HepG2 (cell line): Measurements from ENCODE around the gene AIF1. TPM values are rescaled to one million over a fixed set of nuclear protein-coding genes. Genes with fewer than 3 reads are reported as not detected.

Source experiments
- ATAC-seq: fragments of 200-7000 bp; cut with Tn5 transposase; 3 replicates; pipeline ENCODE4 v1.9.1; 2020; ENCODE audit warnings: mild to moderate bottlenecking, moderate library complexity
- BruUV-seq: library from RNA; stranded (reverse); fragments of 400-500 nt; replicated peaks from 2 replicates; lab custom pipeline; 2021; lab: Mats Ljungman, UMichigan
- CTCF ChIA-PET: fragments of 300-600 bp; formaldehyde crosslinking; extraction: SDS; loops from one replicate; lab custom pipeline; 2021; ENCODE audit warnings: low total read pairs, inconsistent platforms, low intra/inter-chr PET ratio; lab: Yijun Ruan, JAX
- POLR2A ChIA-PET: fragments of 350-600 bp; sonication (Branson Sonifier 250); formaldehyde crosslinking; loops from one replicate; lab custom pipeline; 2020; ENCODE audit warnings: antibody characterized with exemption, inconsistent platforms; lab: Yijun Ruan, JAX
- DNase-seq: peaks from one replicate; pipeline ENCODE4 v3.0.0-alpha.2; 2015; ENCODE audit warnings: low spot score
- FAIRE-seq: peaks from 3 replicates; lab custom pipeline; 2011; peaks lifted over from hg19 to GRCh38; lab: Jason Lieb, UNC
- H2AFZ ChIP-seq: one replicate; pipeline ENCODE4 v1.6.1; 2011; ENCODE audit warnings: low read length, inconsistent platforms
- H3K27ac ChIP-seq: fragments of 300-600 bp; 3 replicates; pipeline ENCODE4 v1.8.0; 2011; ENCODE audit warnings: mixed run types, mild to moderate bottlenecking, mixed read lengths, low read length, inconsistent platforms; ENCODE audit not compliant: insufficient read depth; ENCODE audit errors: extremely low read length
- H3K27me3 ChIP-seq, 2 experiments: fragments of 200-600 bp in 1 of 2; 2 replicates in 1 of 2; 3 replicates in 1 of 2; pipeline versions ENCODE4 v1.6.0 to v1.8.0; 2011; ENCODE audit warnings: low read length in 2 of 2, mild to moderate bottlenecking in 2 of 2, moderate library complexity in 2 of 2, inconsistent platforms in 1 of 2; ENCODE audit not compliant: insufficient read depth in 2 of 2, control insufficient read depth in 1 of 2
- H3K36me3 ChIP-seq, 2 experiments: fragments of 200-600 bp in 1 of 2; replicated peaks in 1 of 2; 2 replicates in 1 of 2; 3 replicates in 1 of 2; pipeline versions ENCODE4 v1.5.1 to v1.8.0; 2011; ENCODE audit warnings: low read length in 2 of 2, inconsistent platforms in 1 of 2; ENCODE audit not compliant: insufficient read depth in 2 of 2, control insufficient read depth in 1 of 2
- H3K4me1 ChIP-seq: 2 replicates; pipeline ENCODE4 v1.5.1; 2012; ENCODE audit warnings: low read length, inconsistent platforms; ENCODE audit not compliant: insufficient read depth
- H3K4me2 ChIP-seq: 2 replicates; pipeline ENCODE4 v1.6.0; 2011; ENCODE audit warnings: low read depth, low read length, inconsistent platforms
- H3K4me3 ChIP-seq, 3 experiments: fragments of 200-600 bp in 1 of 3; sonication (generic), shearing (Covaris generic) in 1 of 3; replicated peaks in 1 of 3; 2 replicates each; pipeline ENCODE4 v1.5.1; 2011 to 2016; ENCODE audit warnings: low read length in 3 of 3, inconsistent platforms in 2 of 3, low read depth in 2 of 3, mild to moderate bottlenecking in 2 of 3, control low read depth in 1 of 3, mixed read lengths in 1 of 3; ENCODE audit not compliant: insufficient read depth in 1 of 3
- H3K79me2 ChIP-seq: one replicate; pipeline ENCODE4 v1.6.1; 2011; ENCODE audit warnings: low read length, inconsistent platforms; ENCODE audit not compliant: insufficient read depth
- H3K9ac ChIP-seq: 2 replicates; pipeline ENCODE4 v1.6.0; 2011; ENCODE audit warnings: mild to moderate bottlenecking, low read depth, low read length, inconsistent platforms; ENCODE audit not compliant: insufficient read depth
- H3K9me3 ChIP-seq: 2 replicates; pipeline ENCODE4 v1.5.1; 2012; ENCODE audit warnings: mild to moderate bottlenecking, low read length
- H4K20me1 ChIP-seq: 2 replicates; pipeline ENCODE4 v1.6.0; 2011; ENCODE audit warnings: inconsistent platforms, mild to moderate bottlenecking, low read length, moderate library complexity; ENCODE audit not compliant: insufficient read depth
- ARID3A ChIP-seq: IDR thresholded peaks from 2 replicates; pipeline ENCODE4 v1.6.1; 2012; ENCODE audit warnings: low read depth, low read length, improper control_type of control experiment
- KMT2B ChIP-seq: IDR thresholded peaks from 2 replicates; pipeline ENCODE4 v1.6.1; 2016; ENCODE audit warnings: missing genetic modification reagents, missing compliant biosample characterization
- MLLT10 ChIP-seq: sonication (generic); formaldehyde crosslinking; IDR thresholded peaks from 2 replicates; pipeline ENCODE4 v1.4.0; 2020; ENCODE audit warnings: missing genetic modification reagents
- MTERF4 ChIP-seq: sonication (generic); formaldehyde crosslinking; IDR thresholded peaks from 2 replicates; pipeline ENCODE4 v1.8.0; 2023; ENCODE audit warnings: mild to moderate bottlenecking, missing genetic modification reagents
- RBM22 ChIP-seq: fragments of 200-400 bp; formaldehyde crosslinking; optimal IDR thresholded peaks from 2 replicates; pipeline ENCODE3; 2017; ENCODE audit warnings: mild to moderate bottlenecking, low read length, moderate library complexity
- SRF ChIP-seq: IDR thresholded peaks from 2 replicates; pipeline ENCODE4 v1.6.1; 2011; ENCODE audit warnings: mild to moderate bottlenecking, low read depth, low read length, moderate library complexity
- ZNF34 ChIP-seq: sonication (generic); formaldehyde crosslinking; IDR thresholded peaks from 2 replicates; pipeline ENCODE4 v1.4.0; 2020; ENCODE audit warnings: mild to moderate bottlenecking, missing genetic modification reagents, borderline replicate concordance
- ZNF350 ChIP-seq: sonication (generic); formaldehyde crosslinking; IDR thresholded peaks from 2 replicates; pipeline ENCODE4 v1.4.0; 2020; ENCODE audit warnings: mild to moderate bottlenecking, low read depth, missing genetic modification reagents, borderline replicate concordance
- WGBS: methylation state at CpG from one replicate; pipeline ENCODE4 v1.1.6; 2017; ENCODE audit warnings: low lambda C conversion rate; 5-methylcytosine and 5-hydroxymethylcytosine counted together
- in situ Hi-C: cut with HindIII; loops from 2 replicates; pipeline ENCODE4 v1.10.0; 2017; ENCODE audit warnings: low pct_unique_long_range_greater_than_20kb; ENCODE audit not compliant: extremely low pct_ligation_motif_present
- intact Hi-C: fragments of 100-400 bp; cut with micrococcal nuclease; formaldehyde crosslinking; loops from one replicate; pipeline ENCODE4 v1.10.0; 2022; ENCODE audit not compliant: unreplicated experiment
- polyA plus RNA-seq, 8 experiments: library from polyadenylated mRNA; depleted of rRNA in 3 of 8; stranded (reverse) in 7 of 8; unstranded in 1 of 8; fragments of >200 nt; fragmentation: Illumina TruSeq in 4 of 8; extraction: Trizol in 4 of 8; gene quantifications; 2 replicates each; pipeline versions ENCODE4 v1.2.1 to v1.2.3, GENCODE V29; 2011 to 2016; ENCODE audit warnings: low read depth in 4 of 8, missing spikeins in 1 of 8, mixed read lengths in 1 of 8; ENCODE audit not compliant: insufficient read depth in 1 of 8
- total RNA-seq, 5 experiments: library from RNA; depleted of rRNA; stranded (reverse); fragments of >200 nt; fragmentation: Illumina TruSeq; extraction: Trizol; gene quantifications; 2 replicates each; pipeline ENCODE4 v1.2.3, GENCODE V29; 2016; ENCODE audit warnings: low read depth in 1 of 5

AIF1 gene
- total and polyA plus RNA-seq, 2 of the 13 experiments (the other 11 are each of a cell fraction or from before 2014, with no cell fraction given) = 1.5 TPM; not detected in 1

GRCh38 chr6:31627690-31628287 lies 12.8 kb downstream of the AIF1 start (continued):
- TF ChIP-seq MTERF4 (CRISPR knock-in tag) = 0 out of 2 replicates have a peak, but pooled peaks have one; percentile 19
- TF ChIP-seq SRF = no peak

- FAIRE-seq = no peak
- H3K79me2 ChIP-seq = peaks cover 6% of the 10 kb centered on the region
- H3K27me3 ChIP-seq = no peaks in the 10 kb centered on the region
- 97% methylated on average over 7 of the region's 7 CpGs for WGBS
- in situ Hi-C loops = no loop called here
- ATAC-seq = no peak
- no peak for DNase-seq
- ChIA-PET POLR2A (interaction anchor here (0.6 to 2.9 kb wide), 7 partner anchors 8 to 45 kb away, joined by 3 to 11 read pairs (median 5); partner anchors contain the start of genes APOM, C6orf47, CSNK2B and PRRC2A), CTCF (no interaction called here)
- no peaks in the 10 kb centered on the region for H3K4me1 ChIP-seq
- no peak overlapping the region for H3K9ac ChIP-seq
- intact Hi-C loops = no loop called here
- BruUV-seq = no TSS peak
- 0 out of 2 replicates have a peak, but pooled peaks cover 2% of the 10 kb centered on the region for H4K20me1 ChIP-seq
- H2AFZ ChIP-seq = no peak overlapping the region
- TF ChIP-seq ZNF350 = no peak
- no peak for TF ChIP-seq ZNF34 (CRISPR knock-in tag)
- no peak for TF ChIP-seq MLLT10 (CRISPR knock-in tag)
- no peak for TF ChIP-seq ARID3A
- TF ChIP-seq RBM22 = peak; percentile 75
- TF ChIP-seq KMT2B (CRISPR knock-in tag) = no peak
- no peak overlapping the region for H3K27ac ChIP-seq
- H3K9me3 ChIP-seq = no peaks in the 10 kb centered on the region
- no peak overlapping the region for H3K4me3 ChIP-seq
- no peak overlapping the region for H3K4me2 ChIP-seq
- H3K36me3 ChIP-seq = peaks cover 76 to 100% of the 10 kb centered on the region in 2 experiments
Measured at GRCh38 chr6:31629014-31629413, 14.0 kb downstream of the AIF1 start.
